Fibroblast of the aortic adventitia (primary cell): ENCODE data around the gene MTMR4. TPM values are rescaled to one million over a fixed set of nuclear protein-coding genes. Genes with fewer than 3 reads are reported as not detected.

Experiments used
- DNase-seq: peaks from one replicate; pipeline ENCODE4 v3.0.0-alpha.2; 2010; ENCODE audit warnings: low read depth
- H3K4me3 ChIP-seq: 2 replicates; pipeline ENCODE4 v1.5.1; 2011; ENCODE audit warnings: low read depth, mild to moderate bottlenecking, control low read depth, low read length, moderate library complexity
- CTCF ChIP-seq: IDR thresholded peaks from 2 replicates; pipeline ENCODE4 v1.5.1; 2011; ENCODE audit warnings: mild to moderate bottlenecking, low read length, control low read depth, inconsistent platforms; ENCODE audit not compliant: insufficient read depth
- total RNA-seq: library from RNA; depleted of rRNA; stranded (reverse); fragments of >200 nt; gene quantifications from 2 replicates; pipeline ENCODE4 v1.2.3, GENCODE V29; 2012; ENCODE audit warnings: low replicate concordance

The MTMR4 gene
- total RNA-seq, 1 donor, result 49.8 TPM

- TF ChIP-seq CTCF, result no peak
- DNase-seq, result no peak
- no peak overlapping the region for H3K4me3 ChIP-seq
Observed at GRCh38 chr17:58468944-58469343, 45.5 kb downstream of the MTMR4 start.

GRCh38 chr17:58455491-58455890 lies 58.9 kb downstream of the MTMR4 start:
- H3K4me3 ChIP-seq, result no peak overlapping the region
- no peak for DNase-seq
- TF ChIP-seq CTCF, result no peak

DNA sequence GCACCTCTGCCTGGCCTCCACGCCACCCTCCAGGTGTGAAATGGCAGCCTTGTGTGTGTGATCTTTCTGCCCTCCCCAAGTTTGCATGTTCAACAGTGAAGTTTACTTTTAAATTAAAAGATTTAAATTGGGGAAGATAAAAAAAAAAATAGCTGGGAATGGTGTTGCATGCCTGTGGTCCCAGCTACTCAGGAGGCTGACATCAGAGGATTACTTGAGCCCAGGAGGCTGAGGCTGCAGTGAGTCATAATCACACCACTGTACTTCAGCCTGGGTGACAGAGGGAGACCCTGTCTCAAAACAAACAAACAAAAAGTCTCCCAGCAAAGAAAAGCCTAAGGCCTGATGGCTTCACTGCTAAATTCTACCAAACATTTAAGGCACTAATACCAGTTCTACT lies 61.7 kb downstream of the MTMR4 start:
- DNase-seq, result no peak
- TF ChIP-seq CTCF, result no peak
- no peak overlapping the region for H3K4me3 ChIP-seq

GRCh38 chr17:58447039-58447975 lies 67.1 kb downstream of the MTMR4 start:
- DNase-seq, result peak; percentile 87
- H3K4me3 ChIP-seq, result no peak overlapping the region
- peak; percentile 90 for TF ChIP-seq CTCF

DNA sequence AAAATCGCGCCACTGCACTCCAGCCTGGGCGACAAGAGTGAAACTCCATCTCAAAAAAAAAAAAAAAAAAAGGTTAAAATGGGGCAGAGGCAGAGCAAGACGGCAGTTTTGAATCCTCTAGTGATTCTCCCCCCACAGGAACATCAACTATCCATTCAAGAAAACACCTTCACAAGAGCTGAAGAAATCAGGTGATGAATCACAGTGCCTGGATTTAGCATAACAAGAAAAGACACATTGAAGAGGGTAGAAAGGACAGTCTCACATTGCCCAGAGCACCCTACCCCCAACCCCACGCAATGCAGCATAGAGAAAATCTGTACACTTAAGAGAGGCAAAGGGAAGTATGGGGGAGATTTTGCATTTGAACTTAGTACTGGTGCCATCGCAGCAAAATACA lies 68.4 kb downstream of the MTMR4 start:
- no peak overlapping the region for H3K4me3 ChIP-seq
- TF ChIP-seq CTCF, result no peak
- DNase-seq, result no peak

Other genes with a start within 250 kb of the MTMR4 start
- 0.09 TPM in 1 of 2 replicates, not detected in the other for gene MPO, start 233.7 kb downstream of the MTMR4 start, total RNA-seq
- 0.18 and 1.1 TPM in 2 replicates for gene TSPOAP1, start 185.8 kb downstream of the MTMR4 start, total RNA-seq
- 18.2 and 34.9 TPM in 2 replicates for gene SUPT4H1, start 162.4 kb downstream of the MTMR4 start, total RNA-seq
- gene RNF43, start 97.1 kb downstream of the MTMR4 start, total RNA-seq, result under 0.01 and 0.49 TPM in 2 replicates
- 0.16 TPM in 1 of 2 replicates, not detected in the other for gene HSF5, start 26.2 kb downstream of the MTMR4 start, total RNA-seq
- not detected in 2 replicates for gene TEX14, start 177.4 kb upstream of the MTMR4 start, total RNA-seq
- 4.3 and 35.2 TPM in 2 replicates for gene RAD51C, start 178.0 kb upstream of the MTMR4 start, total RNA-seq
- gene PPM1E, start 241.2 kb upstream of the MTMR4 start, total RNA-seq, result 0.41 and 0.45 TPM in 2 replicates